GM19395 (cell line): ENCODE results near the gene OSM.

Experiments used
- ATAC-seq: cut with Tn5 transposase; IDR thresholded peaks from one replicate; pipeline ENCODE4 v1.9.1; 2021; ENCODE audit warnings: mild to moderate bottlenecking, moderate library complexity; ENCODE audit not compliant: unreplicated experiment

OSM gene

DNA sequence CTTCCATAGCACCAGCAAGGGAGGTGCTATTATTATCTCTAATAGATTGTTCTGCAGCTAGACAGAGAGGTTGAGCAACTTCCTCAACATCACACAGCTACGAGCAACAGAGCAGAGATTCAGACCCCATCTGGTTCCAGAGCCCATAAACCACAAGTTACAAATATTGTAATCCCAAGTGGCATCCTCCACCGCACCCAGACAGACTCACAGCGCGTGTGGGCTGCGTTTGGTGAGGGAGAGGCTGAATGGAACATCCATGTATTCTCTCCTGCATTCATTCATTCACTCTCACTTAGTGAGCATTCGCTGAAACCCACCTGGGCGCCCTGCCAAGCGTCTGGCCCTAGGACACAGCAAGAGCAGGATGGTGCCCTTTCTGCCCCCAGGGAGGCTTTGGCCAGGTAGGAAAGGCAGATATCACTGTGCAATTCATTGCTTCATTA lies 53.6 kb downstream of the OSM start:
- ATAC-seq = no peak
